Endometrial microvascular endothelial cells (primary cell): ENCODE results near the gene ZP2. TPM values are rescaled to one million over a fixed set of nuclear protein-coding genes. Genes with fewer than 3 reads are reported as not detected.
"Not testable (repeated sequence)": the region's sequence is repeated elsewhere in the genome, so short reads cannot be mapped to it uniquely, and the experiment has no call there.

Experiments used
- in situ Hi-C: cut with HindIII; loops from 2 replicates; pipeline ENCODE4 v1.10.0; 2017; ENCODE audit warnings: low sequenced_read_pairs, low pct_unique_long_range_greater_than_20kb; ENCODE audit errors: inconsistent ontology term
- total RNA-seq: library from RNA; depleted of rRNA; stranded (reverse); fragments of >200 nt; gene quantifications from one replicate; pipeline ENCODE4 v1.2.3, GENCODE V29; 2015; ENCODE audit errors: inconsistent ontology term

The ZP2 gene
- total RNA-seq, 1 donor from 2014 or later: not detected

GRCh38 chr16:21222495-21223337 lies 11.3 kb upstream of the ZP2 start:
- in situ Hi-C loops: no loop called here

DNA sequence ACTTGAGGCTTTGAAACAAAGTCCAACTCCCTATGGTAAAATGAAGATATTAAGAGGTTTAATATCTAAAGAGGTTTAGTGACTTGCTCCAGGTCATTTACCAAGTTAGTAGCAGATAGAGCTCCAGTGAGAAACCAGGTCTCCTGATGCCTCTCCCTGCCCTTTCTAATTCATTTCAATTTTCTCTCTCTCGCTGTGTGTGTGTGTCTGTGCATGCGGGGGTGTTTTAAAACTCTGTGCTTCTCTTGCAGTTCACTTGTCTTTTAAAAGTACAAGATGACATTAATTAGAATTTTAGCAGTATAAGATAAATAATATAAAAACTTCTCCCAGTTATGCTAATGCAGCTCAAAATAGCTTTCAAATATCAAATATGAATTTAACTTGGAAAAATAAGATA lies 8.2 kb upstream of the ZP2 start:
- in situ Hi-C loops: no loop called here

DNA sequence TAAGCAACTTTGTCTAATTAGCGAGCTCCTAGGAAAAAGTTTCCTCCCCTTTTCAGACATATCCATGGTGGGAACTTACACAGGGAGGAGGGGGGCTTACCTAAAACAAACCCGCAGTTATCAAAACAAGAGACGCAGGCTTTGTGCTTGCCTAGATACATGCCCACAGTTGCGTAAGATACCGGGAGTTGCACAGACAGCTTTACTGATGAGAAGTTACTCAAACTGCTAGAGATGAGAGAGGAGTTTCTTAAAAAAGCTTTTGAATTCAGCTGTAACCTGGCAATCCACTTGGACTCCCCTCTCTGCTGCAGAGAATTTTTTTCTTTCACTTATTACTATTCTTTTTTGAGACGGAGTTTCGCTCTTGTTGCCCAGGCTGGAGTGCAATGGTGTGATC lies 6.8 kb upstream of the ZP2 start:
- in situ Hi-C loops: no loop called here

- in situ Hi-C loops: no loop called here
Measured at GRCh38 chr16:21217121-21217520, 5.7 kb upstream of the ZP2 start.

GRCh38 chr16:21214086-21214485 lies 2.7 kb upstream of the ZP2 start:
- in situ Hi-C loops: no loop called here

GRCh38 chr16:21208446-21209230 lies 2.7 kb downstream of the ZP2 start:
- in situ Hi-C loops: no loop called here

- in situ Hi-C loops: no loop called here
Measured at GRCh38 chr16:21206550-21206949, 4.8 kb downstream of the ZP2 start.

GRCh38 chr16:21205303-21205702 lies 6.1 kb downstream of the ZP2 start:
- in situ Hi-C loops: no loop called here

DNA sequence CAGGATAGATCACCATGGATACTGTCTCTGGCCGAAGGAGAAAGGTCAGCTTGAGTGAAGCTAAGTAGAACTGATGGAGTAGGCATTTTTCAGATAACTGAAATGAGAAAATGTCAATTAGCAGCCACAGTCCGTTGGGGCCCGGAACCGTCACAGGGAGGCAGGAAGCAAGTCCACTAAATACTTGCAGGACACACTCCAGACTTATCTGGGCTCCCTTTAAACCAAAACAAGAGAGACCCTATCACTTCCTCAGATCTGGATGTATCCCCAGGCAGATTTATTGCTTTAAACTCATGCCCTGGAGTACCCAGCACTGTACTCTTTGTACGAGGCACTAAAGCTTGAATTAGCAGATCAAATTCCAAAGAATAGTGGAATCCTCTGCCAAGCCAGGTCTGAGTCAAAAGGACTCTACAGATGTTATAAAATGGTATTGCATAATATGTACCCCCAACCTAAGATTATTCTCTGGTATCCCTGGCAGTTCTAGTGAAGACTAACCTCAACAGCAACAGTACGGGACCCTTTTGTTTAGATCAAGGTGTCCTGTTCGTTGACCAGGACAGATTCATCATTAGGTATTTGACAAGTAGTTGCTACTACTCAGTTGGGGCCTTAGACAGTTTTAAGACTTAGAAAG lies 8.1 kb downstream of the ZP2 start:
- in situ Hi-C loops: no loop called here

- in situ Hi-C loops: no loop called here
Measured at GRCh38 chr16:21199607-21200218, 11.7 kb downstream of the ZP2 start.

GRCh38 chr16:21197621-21198020 lies 13.8 kb downstream of the ZP2 start:
- in situ Hi-C loops: no loop called here

- in situ Hi-C loops: no loop called here
Measured at GRCh38 chr16:21197112-21197511, 14.3 kb downstream of the ZP2 start.

- in situ Hi-C loops: not testable (repeated sequence)
Measured at GRCh38 chr16:21195330-21195729, 16.0 kb downstream of the ZP2 start.

GRCh38 chr16:21194771-21195301 lies 16.5 kb downstream of the ZP2 start:
- in situ Hi-C loops: no loop called here

GRCh38 chr16:21192991-21193390 lies 18.4 kb downstream of the ZP2 start:
- in situ Hi-C loops: no loop called here

- in situ Hi-C loops: no loop called here
Measured at GRCh38 chr16:21190599-21190998, 20.8 kb downstream of the ZP2 start.

DNA sequence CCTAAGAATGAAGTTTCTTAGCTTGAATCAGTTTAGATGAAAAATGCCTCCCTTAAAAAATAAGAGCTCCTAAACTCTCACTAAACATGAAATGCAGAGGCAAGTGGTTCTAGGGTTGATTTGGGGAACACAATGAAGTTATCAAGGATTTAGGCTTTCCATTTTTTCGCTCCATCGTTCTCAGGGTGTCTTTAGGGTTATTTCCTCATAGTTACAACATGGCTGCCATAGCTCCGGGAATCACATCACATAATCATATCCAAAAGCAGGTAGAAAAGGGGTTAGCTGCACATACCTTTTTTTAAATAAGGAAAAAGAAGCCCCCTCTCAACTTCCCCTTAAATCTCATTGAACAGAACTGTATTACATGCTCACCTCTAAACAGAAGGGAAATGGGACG lies 21.4 kb downstream of the ZP2 start:
- in situ Hi-C loops: no loop called here

- in situ Hi-C loops: no loop called here
Measured at GRCh38 chr16:21189311-21189710, 22.1 kb downstream of the ZP2 start.

DNA sequence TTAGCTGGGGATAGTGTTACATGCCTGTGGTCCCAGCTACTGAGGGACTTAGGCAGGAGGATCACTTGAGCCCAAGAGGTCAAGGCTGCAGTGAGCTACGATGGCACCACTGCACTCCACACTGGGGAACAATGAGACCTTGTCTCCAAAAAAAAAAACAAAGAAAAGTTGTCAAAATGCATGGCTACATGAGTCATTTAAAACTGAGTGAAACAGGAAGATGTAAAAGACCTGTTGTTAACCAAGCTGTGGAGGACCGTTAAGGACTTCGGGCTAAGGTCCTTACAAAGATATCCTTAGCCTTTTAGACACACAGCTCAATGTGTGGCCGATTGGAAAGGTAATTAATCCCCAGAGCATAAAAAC lies 25.1 kb downstream of the ZP2 start:
- in situ Hi-C loops: no loop called here
